ENCODE measurements around the gene GRSF1.

DNA sequence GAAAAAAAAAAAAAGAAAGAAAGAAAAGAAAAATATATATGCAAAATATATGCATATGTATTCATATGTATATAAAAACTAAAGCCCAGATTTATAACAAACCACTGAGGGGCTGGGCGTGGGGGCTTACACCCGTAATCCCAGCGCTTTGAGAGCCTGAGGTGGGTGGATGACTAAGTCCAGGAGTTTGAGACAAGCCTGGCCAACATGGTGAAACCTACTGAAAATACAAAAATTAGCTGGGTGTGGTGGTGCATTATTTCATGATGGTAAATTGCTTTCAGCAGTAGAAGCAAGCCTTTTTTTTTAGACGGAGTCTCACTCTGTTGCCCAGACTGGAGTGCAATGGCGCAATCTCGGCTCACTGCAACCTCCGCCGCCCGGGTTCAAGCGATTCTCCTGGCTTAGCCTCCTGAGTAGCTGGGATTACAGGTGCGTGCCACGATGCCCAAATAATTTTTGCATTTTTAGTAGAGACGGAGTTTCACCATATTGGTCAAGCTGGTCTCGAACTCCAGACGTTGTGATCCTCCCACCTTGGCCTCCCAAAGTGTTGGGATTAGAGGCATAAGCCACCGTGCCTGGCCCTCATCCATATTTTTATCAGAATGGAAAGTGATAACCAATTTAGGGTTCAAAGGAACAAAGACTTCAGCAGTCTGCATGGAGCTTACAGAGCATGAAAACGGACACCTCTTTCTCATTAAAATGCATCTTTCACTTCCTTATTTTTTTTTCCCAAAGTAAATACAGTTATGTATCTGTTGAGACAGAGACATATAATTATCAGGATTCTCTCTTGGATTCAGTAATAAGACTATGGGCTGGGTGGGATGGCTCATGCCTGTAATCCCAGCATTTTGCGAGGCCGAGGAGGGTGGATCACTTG is 34.8 kb upstream of the GRSF1 start:
- TF ChIP-seq, protein P1, sequence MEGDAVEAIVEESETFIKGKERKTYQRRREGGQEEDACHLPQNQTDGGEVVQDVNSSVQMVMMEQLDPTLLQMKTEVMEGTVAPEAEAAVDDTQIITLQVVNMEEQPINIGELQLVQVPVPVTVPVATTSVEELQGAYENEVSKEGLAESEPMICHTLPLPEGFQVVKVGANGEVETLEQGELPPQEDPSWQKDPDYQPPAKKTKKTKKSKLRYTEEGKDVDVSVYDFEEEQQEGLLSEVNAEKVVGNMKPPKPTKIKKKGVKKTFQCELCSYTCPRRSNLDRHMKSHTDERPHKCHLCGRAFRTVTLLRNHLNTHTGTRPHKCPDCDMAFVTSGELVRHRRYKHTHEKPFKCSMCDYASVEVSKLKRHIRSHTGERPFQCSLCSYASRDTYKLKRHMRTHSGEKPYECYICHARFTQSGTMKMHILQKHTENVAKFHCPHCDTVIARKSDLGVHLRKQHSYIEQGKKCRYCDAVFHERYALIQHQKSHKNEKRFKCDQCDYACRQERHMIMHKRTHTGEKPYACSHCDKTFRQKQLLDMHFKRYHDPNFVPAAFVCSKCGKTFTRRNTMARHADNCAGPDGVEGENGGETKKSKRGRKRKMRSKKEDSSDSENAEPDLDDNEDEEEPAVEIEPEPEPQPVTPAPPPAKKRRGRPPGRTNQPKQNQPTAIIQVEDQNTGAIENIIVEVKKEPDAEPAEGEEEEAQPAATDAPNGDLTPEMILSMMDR (IDR thresholded peaks at IDR 0.05), result no peak
- TF ChIP-seq EZH2 (IDR thresholded peaks at IDR 0.05; ENCODE audit: borderline replicate concordance, insufficient read depth, low read depth, low read length, poor library complexity, severe bottlenecking), result no peak

Data from B cell (primary cell).